Measurements from ENCODE around the gene ANTXR1.
"Not testable (repeated sequence)": the region's sequence is repeated elsewhere in the genome, so short reads cannot be mapped to it uniquely, and the experiment has no call there.

The ANTXR1 gene

GRCh38 chr2:69211048-69211447 lies 198.1 kb downstream of the ANTXR1 start:
- no peak for DNase-seq (ENCODE audit: low read depth)

- DNase-seq (ENCODE audit: low read depth) = no peak
Observed at GRCh38 chr2:69211686-69212085, 198.7 kb downstream of the ANTXR1 start.

- DNase-seq (ENCODE audit: low read depth) = no peak
Observed at GRCh38 chr2:69212238-69213028, 199.5 kb downstream of the ANTXR1 start.

- no peak for DNase-seq (ENCODE audit: low read depth)
Observed at GRCh38 chr2:69213201-69213600, 200.2 kb downstream of the ANTXR1 start.

- DNase-seq (ENCODE audit: low read depth) = no peak
Observed at GRCh38 chr2:69213782-69214181, 200.8 kb downstream of the ANTXR1 start.

GRCh38 chr2:69214898-69215297 lies 201.9 kb downstream of the ANTXR1 start:
- no peak for DNase-seq (ENCODE audit: low read depth)

GRCh38 chr2:69216535-69217332 lies 203.8 kb downstream of the ANTXR1 start:
- no peak for DNase-seq (ENCODE audit: low read depth)

- DNase-seq (ENCODE audit: low read depth) = no peak
Observed at GRCh38 chr2:69217333-69218080, 204.5 kb downstream of the ANTXR1 start.

- DNase-seq (ENCODE audit: low read depth) = no peak
Observed at GRCh38 chr2:69221512-69221911, 208.5 kb downstream of the ANTXR1 start.

- DNase-seq (ENCODE audit: low read depth) = no peak
Observed at GRCh38 chr2:69221960-69222751, 209.2 kb downstream of the ANTXR1 start.

GRCh38 chr2:69222953-69223658 lies 210.1 kb downstream of the ANTXR1 start:
- DNase-seq (ENCODE audit: low read depth) = no peak

- no peak for DNase-seq (ENCODE audit: low read depth)
Observed at GRCh38 chr2:69223759-69224511, 211.0 kb downstream of the ANTXR1 start.

- DNase-seq (ENCODE audit: low read depth) = no peak
Observed at GRCh38 chr2:69224512-69224837, 211.5 kb downstream of the ANTXR1 start.

- DNase-seq (ENCODE audit: low read depth) = no peak
Observed at GRCh38 chr2:69225933-69226332, 213.0 kb downstream of the ANTXR1 start.

GRCh38 chr2:69226903-69227302 lies 213.9 kb downstream of the ANTXR1 start:
- no peak for DNase-seq (ENCODE audit: low read depth)

- no peak for DNase-seq (ENCODE audit: low read depth)
Observed at GRCh38 chr2:69227716-69228115, 214.7 kb downstream of the ANTXR1 start.

GRCh38 chr2:69230946-69231345 lies 218.0 kb downstream of the ANTXR1 start:
- DNase-seq (ENCODE audit: low read depth) = not testable (repeated sequence)

- no peak for DNase-seq (ENCODE audit: low read depth)
Observed at GRCh38 chr2:69231612-69232277, 218.8 kb downstream of the ANTXR1 start.

- not testable (repeated sequence) for DNase-seq (ENCODE audit: low read depth)
Observed at GRCh38 chr2:69235835-69236234, 222.9 kb downstream of the ANTXR1 start.

All from stimulated activated CD8-positive, alpha-beta memory T cell treated with anti-CD3 and anti-CD28 coated beads, Interleukin-12 subunit alpha, Interleukin-12 subunit beta, amount 100 ng/mL, for 1 hour (primary cell).